CD4-positive, alpha-beta memory T cell (primary cell): ENCODE results near the gene CRACR2B. TPM values are rescaled to one million over a fixed set of nuclear protein-coding genes. Genes with fewer than 3 reads are reported as not detected.

ENCODE experiments used
- CTCF ChIA-PET: fragments of 350-600 bp; sonication (Branson Sonifier 250); formaldehyde crosslinking; loops from one replicate; lab custom pipeline; 2021; ENCODE audit warnings: inconsistent platforms; ENCODE audit not compliant: partially characterized antibody; lab: Charles Lee
- POLR2A ChIA-PET: fragments of 350-600 bp; sonication (Branson Sonifier 250); formaldehyde crosslinking; loops from one replicate; lab custom pipeline; 2021; ENCODE audit not compliant: partially characterized antibody; lab: Charles Lee
- DNase-seq, 5 donors: peaks; one replicate each; pipeline versions ENCODE4 v3.0.0 to v3.0.0-alpha.2; 2020 to 2022; ENCODE audit warnings: mixed read lengths in 1 of 5
- H3K27ac ChIP-seq: one replicate; pipeline ENCODE4 v1.7.0; 2013; ENCODE audit warnings: low read depth, low read length
- H3K27me3 ChIP-seq: 2 replicates; pipeline ENCODE4 v1.7.0; 2013; ENCODE audit warnings: mild to moderate bottlenecking, low read length, moderate library complexity; ENCODE audit not compliant: insufficient read depth
- H3K36me3 ChIP-seq: 2 replicates; pipeline ENCODE4 v1.7.0; 2013; ENCODE audit warnings: mild to moderate bottlenecking, low read length, moderate library complexity; ENCODE audit not compliant: insufficient read depth
- H3K4me1 ChIP-seq: 2 replicates; pipeline ENCODE4 v1.7.0; 2013; ENCODE audit warnings: mild to moderate bottlenecking, low read length, moderate library complexity; ENCODE audit not compliant: insufficient read depth
- H3K4me3 ChIP-seq, 2 donors: one replicate each; pipeline ENCODE4 v1.7.0; 2013; ENCODE audit warnings: low read length in 2 of 2, mild to moderate bottlenecking in 1 of 2
- H3K9me3 ChIP-seq, 2 donors: one replicate each; pipeline ENCODE4 v1.7.0; 2013; ENCODE audit warnings: low read length in 2 of 2, control low read depth in 1 of 2; ENCODE audit not compliant: control insufficient read depth in 1 of 2
- H3K27ac Mint-ChIP-seq, 7 donors: one replicate each; pipeline ENCODE4 v1.8.0; 2020 to 2021; ENCODE audit warnings: mixed read lengths in 7 of 7, mild to moderate bottlenecking in 6 of 7, inconsistent platforms in 3 of 7, moderate library complexity in 3 of 7
- H3K27me3 Mint-ChIP-seq, 2 donors: one replicate each; pipeline ENCODE4 v1.8.0; 2020 to 2021; ENCODE audit warnings: mixed read lengths in 2 of 2
- H3K36me3 Mint-ChIP-seq, 2 donors: one replicate each; pipeline ENCODE4 v1.8.0; 2020 to 2021; ENCODE audit warnings: mixed read lengths in 2 of 2, inconsistent platforms in 1 of 2, mild to moderate bottlenecking in 1 of 2
- H3K4me1 Mint-ChIP-seq, 4 donors: one replicate each; pipeline ENCODE4 v1.8.0; 2020 to 2021; ENCODE audit warnings: mixed read lengths in 4 of 4, mild to moderate bottlenecking in 1 of 4
- H3K4me3 Mint-ChIP-seq, 8 donors: one replicate each; pipeline ENCODE4 v1.8.0; 2020 to 2021; ENCODE audit warnings: mixed read lengths in 8 of 8, mild to moderate bottlenecking in 7 of 8, moderate library complexity in 6 of 8, inconsistent platforms in 3 of 8
- H3K9me3 Mint-ChIP-seq, 8 donors: one replicate each; pipeline ENCODE4 v1.8.0; 2020 to 2021; ENCODE audit warnings: mixed read lengths in 8 of 8, mild to moderate bottlenecking in 5 of 8, inconsistent platforms in 3 of 8, moderate library complexity in 1 of 8
- intact Hi-C: fragments of 100-400 bp; cut with micrococcal nuclease; formaldehyde crosslinking; loops from one replicate; pipeline ENCODE4 v1.15.1; 2023
- polyA plus RNA-seq, 2 donors: library from polyadenylated mRNA; unstranded; fragments of 300-500 nt; fragmentation: Illumina TruSeq; gene quantifications; one replicate each; pipeline ENCODE4 v1.2.3, GENCODE V29; 2021
- total RNA-seq, 2 experiments: library from RNA; stranded (reverse); gene quantifications; one replicate each; pipeline ENCODE4 v1.2.3, GENCODE V29; 2021

CRACR2B gene
- total and polyA plus RNA-seq, 4 experiments from 2014 or later: 0.55 TPM; not detected in 3

DNA sequence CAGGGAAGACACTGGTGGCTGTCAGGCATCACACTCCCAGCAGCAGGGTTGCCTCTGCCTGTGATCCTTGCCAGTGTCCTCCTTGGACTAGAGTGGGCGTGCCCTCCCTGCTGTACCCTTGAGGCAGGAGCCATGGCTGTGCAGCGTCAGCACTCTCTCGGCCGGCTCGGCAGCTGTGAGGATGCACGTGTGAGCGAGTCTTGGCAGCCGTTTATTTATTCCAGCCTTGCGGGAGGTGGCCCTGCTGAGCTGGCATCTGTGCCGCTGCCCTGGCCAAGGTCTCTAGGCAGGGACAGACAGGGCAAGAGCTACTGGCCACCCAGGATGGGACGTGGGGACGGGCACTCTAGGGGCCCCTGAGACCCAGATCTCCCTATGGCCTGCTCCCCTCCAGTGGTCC is 48.8 kb downstream of the CRACR2B start:
- H3K9me3 ChIP-seq: no peaks in the 10 kb centered on the region
- H3K4me1 ChIP-seq: no peaks in the 10 kb centered on the region
- H3K36me3 ChIP-seq: no peaks in the 10 kb centered on the region
- intact Hi-C loops: no loop called here
- CTCF ChIA-PET: no interaction called here
- Mint-ChIP-seq H3K4me1 (peaks cover 0 to 2% (median 0%) of the 10 kb centered on the region in 4 donors), H3K36me3 (peaks cover 16 to 27% of the 10 kb centered on the region in 2 donors), H3K27ac (no peak overlapping the region), H3K9me3 (no peaks in the 10 kb centered on the region), H3K27me3 (no peaks in the 10 kb centered on the region), H3K4me3 (no peak overlapping the region)
- POLR2A ChIA-PET: interaction anchor here (0.6 kb wide), 1 partner anchor 8 kb away, joined by 3 read pairs; no protein-coding TSS in a partner anchor
- H3K27ac ChIP-seq: no peak overlapping the region
- no peak overlapping the region for H3K4me3 ChIP-seq
- no peaks in the 10 kb centered on the region for H3K27me3 ChIP-seq
- no peak for DNase-seq

DNA sequence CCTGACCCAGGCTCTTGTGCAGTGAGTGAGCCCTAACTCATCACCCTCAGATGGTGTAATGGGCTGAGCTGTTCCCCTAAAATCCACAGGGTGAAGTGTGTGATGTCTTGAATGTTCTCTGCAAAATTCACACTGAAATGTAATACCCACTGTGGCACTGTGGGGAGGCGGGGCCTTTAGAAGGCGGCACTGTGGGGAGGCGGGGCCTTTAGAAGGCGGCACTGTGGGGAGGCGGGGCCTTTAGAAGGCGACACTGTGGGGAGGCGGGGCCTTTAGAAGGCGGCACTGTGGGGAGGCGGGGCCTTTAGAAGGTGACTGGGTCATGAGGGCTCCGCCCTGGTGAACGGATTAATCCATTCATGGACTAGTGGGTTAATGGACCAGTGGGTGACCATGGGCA is 49.8 kb downstream of the CRACR2B start:
- H3K36me3 ChIP-seq: no peaks in the 10 kb centered on the region
- no peaks in the 10 kb centered on the region for H3K9me3 ChIP-seq
- Mint-ChIP-seq H3K27ac (no peak overlapping the region), H3K4me3 (no peak overlapping the region), H3K9me3 (no peaks in the 10 kb centered on the region), H3K4me1 (peaks cover 0 to 2% (median 0%) of the 10 kb centered on the region in 4 donors), H3K36me3 (peaks cover 22 to 28% of the 10 kb centered on the region in 2 donors), H3K27me3 (no peaks in the 10 kb centered on the region)
- no peak for DNase-seq
- H3K27ac ChIP-seq: no peak overlapping the region
- no peaks in the 10 kb centered on the region for H3K4me1 ChIP-seq
- intact Hi-C loops: no loop called here
- no peaks in the 10 kb centered on the region for H3K27me3 ChIP-seq
- POLR2A ChIA-PET: no interaction called here
- CTCF ChIA-PET: no interaction called here
- no peak overlapping the region for H3K4me3 ChIP-seq

- H3K4me3 Mint-ChIP-seq: no peak overlapping the region
- POLR2A ChIA-PET: no interaction called here
- H3K36me3 ChIP-seq: no peaks in the 10 kb centered on the region
- intact Hi-C loops: no loop called here
- H3K36me3 Mint-ChIP-seq: peaks cover 16 to 23% of the 10 kb centered on the region in 2 donors
- H3K9me3 Mint-ChIP-seq: no peaks in the 10 kb centered on the region
- H3K9me3 ChIP-seq: no peaks in the 10 kb centered on the region
- no peaks in the 10 kb centered on the region for H3K27me3 ChIP-seq
- peaks cover 0 to 2% (median 0%) of the 10 kb centered on the region in 4 donors for H3K4me1 Mint-ChIP-seq
- H3K4me3 ChIP-seq: no peak overlapping the region
- H3K27ac ChIP-seq: no peak overlapping the region
- H3K4me1 ChIP-seq: no peaks in the 10 kb centered on the region
- CTCF ChIA-PET: no interaction called here
- no peak for DNase-seq
- H3K27me3 Mint-ChIP-seq: no peaks in the 10 kb centered on the region
- H3K27ac Mint-ChIP-seq: no peak overlapping the region
These were observed 52.7 kb downstream of the CRACR2B start for GRCh38 chr11:880447-880846.

Other genes with a start within 250 kb of the CRACR2B start
- 10 to 100 TPM; 67.6 to 76.6 TPM for gene IRF7, start 212.0 kb upstream of the CRACR2B start, total RNA-seq
- 10 to 100 TPM; 20.8 to 37.4 TPM for gene IRF7, start 212.0 kb upstream of the CRACR2B start, polyA plus RNA-seq
- gene CDHR5, start 203.0 kb upstream of the CRACR2B start, total RNA-seq: not detected
- not detected for gene CDHR5, start 203.0 kb upstream of the CRACR2B start, polyA plus RNA-seq
- not detected for gene SCT, start 200.7 kb upstream of the CRACR2B start, total RNA-seq
- gene SCT, start 200.7 kb upstream of the CRACR2B start, polyA plus RNA-seq: not detected
- gene DRD4, start 190.7 kb upstream of the CRACR2B start, total RNA-seq: 1 to 10 TPM in 1 of 2 experiments, under 1 TPM in 1; 0.64 to 1.0 TPM
- gene DRD4, start 190.7 kb upstream of the CRACR2B start, polyA plus RNA-seq: not detected
- gene DEAF1, start 132.7 kb upstream of the CRACR2B start, total RNA-seq: 10 to 100 TPM; 41.3 to 44.3 TPM
- gene DEAF1, start 132.7 kb upstream of the CRACR2B start, polyA plus RNA-seq: 10 to 100 TPM; 34.5 to 50.8 TPM
- gene TMEM80, start 132.1 kb upstream of the CRACR2B start, total RNA-seq: 10 to 100 TPM; 44.7 to 47.3 TPM
- gene TMEM80, start 132.1 kb upstream of the CRACR2B start, polyA plus RNA-seq: 10 to 100 TPM; 27.0 to 32.6 TPM
- gene EPS8L2, start 121.7 kb upstream of the CRACR2B start, total RNA-seq: 10 to 100 TPM; 17.4 to 17.8 TPM
- gene EPS8L2, start 121.7 kb upstream of the CRACR2B start, polyA plus RNA-seq: 10 to 100 TPM; 15.4 to 19.5 TPM
- gene TALDO1, start 80.5 kb upstream of the CRACR2B start, total RNA-seq: 10 to 100 TPM; 80.4 to 90.5 TPM
- 100 to 1,000 TPM; 174 to 244 TPM for gene TALDO1, start 80.5 kb upstream of the CRACR2B start, polyA plus RNA-seq
- gene GATD1, start 50.4 kb upstream of the CRACR2B start, total RNA-seq: 10 to 100 TPM; 51.5 to 64.9 TPM
- gene GATD1, start 50.4 kb upstream of the CRACR2B start, polyA plus RNA-seq: 10 to 100 TPM in 1 of 2 donors, 1 to 10 TPM in 1; 4.3 to 15.0 TPM
- gene CEND1, start 37.8 kb upstream of the CRACR2B start, total RNA-seq: under 1 TPM in 1 of 2 experiments, not detected in 1; 0.19 TPM
- not detected for gene CEND1, start 37.8 kb upstream of the CRACR2B start, polyA plus RNA-seq
- gene SLC25A22, start 29.6 kb upstream of the CRACR2B start, total RNA-seq: 10 to 100 TPM; 24.0 to 24.1 TPM
- gene SLC25A22, start 29.6 kb upstream of the CRACR2B start, polyA plus RNA-seq: 10 to 100 TPM in 1 of 2 donors, 1 to 10 TPM in 1; 9.4 to 13.5 TPM
- gene PIDD1, start 22.7 kb upstream of the CRACR2B start, total RNA-seq: 10 to 100 TPM; 32.5 to 34.8 TPM
- gene PIDD1, start 22.7 kb upstream of the CRACR2B start, polyA plus RNA-seq: 1 to 10 TPM; 7.0 to 7.8 TPM
- 1,000 to 10,000 TPM; 4,870 to 5,155 TPM for gene RPLP2, start 18.0 kb upstream of the CRACR2B start, total RNA-seq
- gene RPLP2, start 18.0 kb upstream of the CRACR2B start, polyA plus RNA-seq: 1,000 to 10,000 TPM; 1,822 to 3,757 TPM
- gene PNPLA2, start 9.0 kb upstream of the CRACR2B start, total RNA-seq: 100 to 1,000 TPM; 200 to 201 TPM
- 10 to 100 TPM; 12.2 to 35.2 TPM for gene PNPLA2, start 9.0 kb upstream of the CRACR2B start, polyA plus RNA-seq
- 10 to 100 TPM; 20.7 to 23.4 TPM for gene CD151, start 5.0 kb downstream of the CRACR2B start, total RNA-seq
- 10 to 100 TPM in 1 of 2 donors, 1 to 10 TPM in 1; 9.7 to 24.8 TPM for gene CD151, start 5.0 kb downstream of the CRACR2B start, polyA plus RNA-seq
- gene POLR2L, start 14.6 kb downstream of the CRACR2B start, total RNA-seq: 10 to 100 TPM; 55.8 to 56.2 TPM
- gene POLR2L, start 14.6 kb downstream of the CRACR2B start, polyA plus RNA-seq: 100 to 1,000 TPM in 1 of 2 donors, 10 to 100 TPM in 1; 83.7 to 108 TPM
- gene TSPAN4, start 14.9 kb downstream of the CRACR2B start, total RNA-seq: 1 to 10 TPM; 5.3 to 5.8 TPM
- gene TSPAN4, start 14.9 kb downstream of the CRACR2B start, polyA plus RNA-seq: 1 to 10 TPM; 1.8 to 3.5 TPM
- gene CHID1, start 82.9 kb downstream of the CRACR2B start, total RNA-seq: 10 to 100 TPM; 52.1 to 59.2 TPM
- gene CHID1, start 82.9 kb downstream of the CRACR2B start, polyA plus RNA-seq: 10 to 100 TPM; 46.9 to 82.3 TPM
- 10 to 100 TPM; 81.7 to 87.4 TPM for gene AP2A2, start 98.0 kb downstream of the CRACR2B start, total RNA-seq
- 10 to 100 TPM in 1 of 2 donors, 1 to 10 TPM in 1; 5.1 to 14.1 TPM for gene AP2A2, start 98.0 kb downstream of the CRACR2B start, polyA plus RNA-seq
- gene MUC6, start 208.8 kb downstream of the CRACR2B start, total RNA-seq: not detected
- gene MUC6, start 208.8 kb downstream of the CRACR2B start, polyA plus RNA-seq: under 1 TPM in 1 of 2 donors, not detected in 1; 0.13 TPM
- gene MUC2, start 247.0 kb downstream of the CRACR2B start, total RNA-seq: not detected
- gene MUC2, start 247.0 kb downstream of the CRACR2B start, polyA plus RNA-seq: not detected